ENCODE measurements around the gene EEF1AKMT4.
A peak's percentile ranks its signal among the peaks of the same experiment; 100 is the strongest.
"Not testable (repeated sequence)": the region's sequence is repeated elsewhere in the genome, so short reads cannot be mapped to it uniquely, and the experiment has no call there.

EEF1AKMT4 gene

GRCh38 chr3:184261270-184261853 lies 11.9 kb downstream of the EEF1AKMT4 start, which contains the start of gene CAMK2N2:
Gene CAMK2N2, minus strand, starts transcription at chr3:184261553. Its CDS starts 268 bp downstream, at chr3:184261285.
- DNase-seq = peak; percentile 91

GRCh38 chr3:184261854-184262763 lies 12.6 kb downstream of the EEF1AKMT4 start:
- DNase-seq = peak; percentile 73

GRCh38 chr3:184262764-184263179 lies 13.3 kb downstream of the EEF1AKMT4 start:
- DNase-seq = no peak

GRCh38 chr3:184267249-184267648 lies 17.8 kb downstream of the EEF1AKMT4 start:
- DNase-seq = not testable (repeated sequence)

GRCh38 chr3:184272269-184272668 lies 22.8 kb downstream of the EEF1AKMT4 start:
- DNase-seq = no peak

- DNase-seq = no peak
Measured at GRCh38 chr3:184275381-184275701, 25.9 kb downstream of the EEF1AKMT4 start.

GRCh38 chr3:184275961-184276910 lies 26.8 kb downstream of the EEF1AKMT4 start, which contains the start of gene ECE2:
Gene ECE2, plus strand, starts transcription at chr3:184276022. Its CDS starts 132 bp downstream, at chr3:184276154.
- DNase-seq = no peak

GRCh38 chr3:184277366-184277765 lies 27.9 kb downstream of the EEF1AKMT4 start:
- DNase-seq = no peak

GRCh38 chr3:184282941-184283340 lies 33.5 kb downstream of the EEF1AKMT4 start:
- no peak for DNase-seq

GRCh38 chr3:184283681-184284080 lies 34.2 kb downstream of the EEF1AKMT4 start:
- no peak for DNase-seq

GRCh38 chr3:184284696-184285095 lies 35.2 kb downstream of the EEF1AKMT4 start:
- DNase-seq = peak; percentile 78

GRCh38 chr3:184289426-184289938 lies 40.0 kb downstream of the EEF1AKMT4 start:
- DNase-seq = peak; percentile 25

- DNase-seq = no peak
Measured at GRCh38 chr3:184290331-184290730, 40.9 kb downstream of the EEF1AKMT4 start.

GRCh38 chr3:184291044-184291737 lies 41.7 kb downstream of the EEF1AKMT4 start:
- no peak for DNase-seq

- no peak for DNase-seq
Measured at GRCh38 chr3:184291738-184292445, 42.4 kb downstream of the EEF1AKMT4 start.

- DNase-seq = no peak
Measured at GRCh38 chr3:184295771-184296170, 46.3 kb downstream of the EEF1AKMT4 start.

GRCh38 chr3:184296616-184297015 lies 47.1 kb downstream of the EEF1AKMT4 start:
- DNase-seq = no peak

GRCh38 chr3:184298759-184299487 lies 49.5 kb downstream of the EEF1AKMT4 start, which contains the start of gene PSMD2:
Gene PSMD2, plus strand, starts transcription at chr3:184299241. Its CDS starts 26 bp downstream, at chr3:184299267.
- peak; percentile 95 for DNase-seq

- DNase-seq = no peak
Measured at GRCh38 chr3:184299488-184300377, 50.3 kb downstream of the EEF1AKMT4 start.

- no peak for DNase-seq
Measured at GRCh38 chr3:184300378-184300720, 50.9 kb downstream of the EEF1AKMT4 start.

All from NCI-H510A (cell line).